Body of pancreas (tissue), 4 donors: ENCODE data around the gene IL9R.
"Not testable (repeated sequence)": the region's sequence is repeated elsewhere in the genome, so short reads cannot be mapped to it uniquely, and the experiment has no call there.

Experiments
- POLR2A ChIP-seq, 3 donors: fragments of 450-650 bp; IDR thresholded peaks; one replicate each; pipeline ENCODE4 v1.6.1; 2016; ENCODE audit warnings: antibody characterized with exemption in 3 of 3, mild to moderate bottlenecking in 2 of 3
- TF ChIP-seq, protein P1 (sequence below), 7 experiments: fragments of 450-650 bp in 4 of 7; fragments of 200-600 bp in 3 of 7; sonication (generic) in 3 of 7; IDR thresholded peaks; one replicate each; pipeline ENCODE4 v1.5.1; 2016 to 2019; ENCODE audit warnings: antibody characterized with exemption in 7 of 7

DNA sequence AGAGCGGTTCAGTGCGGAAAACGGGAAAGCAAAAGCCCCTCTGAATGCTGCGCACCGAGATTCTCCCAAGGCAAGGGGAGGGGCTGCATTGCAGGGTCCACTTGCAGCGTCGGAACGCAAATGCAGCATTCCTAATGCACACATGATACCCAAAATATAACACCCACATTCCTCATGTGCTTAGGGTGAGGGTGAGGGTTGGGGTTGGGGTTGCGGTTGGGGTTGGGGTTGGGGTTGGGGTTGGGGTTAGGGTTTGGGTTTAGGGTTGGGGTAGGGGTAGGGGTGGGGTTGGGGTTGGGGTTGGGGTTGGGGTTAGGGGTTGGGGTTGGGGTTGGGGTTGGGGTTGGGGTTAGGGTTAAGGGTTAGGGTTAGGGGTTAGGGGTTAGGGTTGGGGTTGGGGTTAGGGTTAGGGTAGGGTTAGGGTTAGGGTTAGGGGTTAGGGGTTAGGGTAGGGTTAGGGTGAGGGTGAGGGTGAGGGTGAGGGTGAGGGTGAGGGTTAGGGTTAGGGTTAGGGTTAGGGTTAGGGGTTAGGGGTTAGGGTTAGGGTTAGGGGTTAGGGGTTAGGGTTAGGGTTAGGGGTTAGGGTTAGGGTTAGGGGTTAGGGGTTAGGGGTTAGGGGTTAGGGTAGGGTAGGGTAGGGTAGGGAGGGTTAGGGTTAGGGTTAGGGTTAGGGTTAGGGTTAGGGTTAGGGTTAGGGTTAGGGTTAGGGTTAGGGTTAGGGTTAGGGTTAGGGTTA, 32.4 kb downstream of the IL9R start:
- not testable (repeated sequence) for TF ChIP-seq POLR2A (IDR thresholded peaks at IDR 0.05)
- TF ChIP-seq, protein P1, sequence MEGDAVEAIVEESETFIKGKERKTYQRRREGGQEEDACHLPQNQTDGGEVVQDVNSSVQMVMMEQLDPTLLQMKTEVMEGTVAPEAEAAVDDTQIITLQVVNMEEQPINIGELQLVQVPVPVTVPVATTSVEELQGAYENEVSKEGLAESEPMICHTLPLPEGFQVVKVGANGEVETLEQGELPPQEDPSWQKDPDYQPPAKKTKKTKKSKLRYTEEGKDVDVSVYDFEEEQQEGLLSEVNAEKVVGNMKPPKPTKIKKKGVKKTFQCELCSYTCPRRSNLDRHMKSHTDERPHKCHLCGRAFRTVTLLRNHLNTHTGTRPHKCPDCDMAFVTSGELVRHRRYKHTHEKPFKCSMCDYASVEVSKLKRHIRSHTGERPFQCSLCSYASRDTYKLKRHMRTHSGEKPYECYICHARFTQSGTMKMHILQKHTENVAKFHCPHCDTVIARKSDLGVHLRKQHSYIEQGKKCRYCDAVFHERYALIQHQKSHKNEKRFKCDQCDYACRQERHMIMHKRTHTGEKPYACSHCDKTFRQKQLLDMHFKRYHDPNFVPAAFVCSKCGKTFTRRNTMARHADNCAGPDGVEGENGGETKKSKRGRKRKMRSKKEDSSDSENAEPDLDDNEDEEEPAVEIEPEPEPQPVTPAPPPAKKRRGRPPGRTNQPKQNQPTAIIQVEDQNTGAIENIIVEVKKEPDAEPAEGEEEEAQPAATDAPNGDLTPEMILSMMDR (IDR thresholded peaks at IDR 0.05), result not testable (repeated sequence)
